ENCODE measurements around the gene ZBP1.

Gene ZBP1

DNA sequence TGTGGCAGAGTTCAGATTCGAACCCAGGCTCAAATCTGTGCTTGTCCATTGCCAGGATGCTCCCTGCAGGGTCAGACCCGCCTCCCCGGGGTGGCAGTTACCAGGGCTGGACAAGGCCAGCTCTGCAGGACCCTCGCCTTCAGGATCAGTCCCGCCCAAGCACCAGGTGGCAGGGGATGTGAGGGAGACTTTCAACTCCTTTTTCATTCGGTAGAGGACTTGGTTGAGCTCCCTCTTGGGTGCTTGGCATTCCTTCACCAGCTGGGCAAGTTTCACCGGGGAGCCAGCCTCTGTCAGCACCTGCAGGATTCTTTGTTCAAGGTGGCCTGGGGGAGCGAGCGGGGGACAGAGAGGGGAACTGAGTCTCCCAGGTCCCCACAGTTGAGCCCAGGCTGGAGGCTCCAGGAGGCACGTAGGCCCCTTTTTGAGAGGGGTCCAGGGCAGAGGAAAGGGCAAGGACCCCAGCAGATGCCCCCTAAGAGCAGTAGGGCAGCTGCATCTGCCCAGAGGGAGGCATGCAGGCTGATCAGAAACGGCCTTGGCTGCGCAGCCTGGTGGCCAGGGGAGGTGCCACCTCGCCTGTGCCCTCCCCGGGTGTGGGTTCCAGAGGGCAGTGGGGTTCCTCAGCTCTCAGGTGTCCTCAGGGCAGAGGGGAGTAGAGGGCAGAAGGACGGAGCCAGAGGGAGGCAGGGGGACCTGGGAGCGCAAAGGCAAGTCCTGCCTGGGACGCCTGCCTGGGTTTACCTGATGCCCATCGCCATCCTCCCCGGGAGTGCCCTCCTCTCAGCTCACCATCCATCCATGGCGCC, 3.9 kb downstream of the ZBP1 start:
- TF ChIP-seq, protein P1, sequence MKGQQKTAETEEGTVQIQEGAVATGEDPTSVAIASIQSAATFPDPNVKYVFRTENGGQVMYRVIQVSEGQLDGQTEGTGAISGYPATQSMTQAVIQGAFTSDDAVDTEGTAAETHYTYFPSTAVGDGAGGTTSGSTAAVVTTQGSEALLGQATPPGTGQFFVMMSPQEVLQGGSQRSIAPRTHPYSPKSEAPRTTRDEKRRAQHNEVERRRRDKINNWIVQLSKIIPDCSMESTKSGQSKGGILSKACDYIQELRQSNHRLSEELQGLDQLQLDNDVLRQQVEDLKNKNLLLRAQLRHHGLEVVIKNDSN (IDR thresholded peaks at IDR 0.05) = no peak
- no peak for TF ChIP-seq RAD21 (IDR thresholded peaks at IDR 0.05; ENCODE audit: low read depth)
- TF ChIP-seq EGR1 (IDR thresholded peaks at IDR 0.05) = no peak
- TF ChIP-seq YY1 (IDR thresholded peaks at IDR 0.05; ENCODE audit: low read depth) = no peak
- TF ChIP-seq, protein P2, sequence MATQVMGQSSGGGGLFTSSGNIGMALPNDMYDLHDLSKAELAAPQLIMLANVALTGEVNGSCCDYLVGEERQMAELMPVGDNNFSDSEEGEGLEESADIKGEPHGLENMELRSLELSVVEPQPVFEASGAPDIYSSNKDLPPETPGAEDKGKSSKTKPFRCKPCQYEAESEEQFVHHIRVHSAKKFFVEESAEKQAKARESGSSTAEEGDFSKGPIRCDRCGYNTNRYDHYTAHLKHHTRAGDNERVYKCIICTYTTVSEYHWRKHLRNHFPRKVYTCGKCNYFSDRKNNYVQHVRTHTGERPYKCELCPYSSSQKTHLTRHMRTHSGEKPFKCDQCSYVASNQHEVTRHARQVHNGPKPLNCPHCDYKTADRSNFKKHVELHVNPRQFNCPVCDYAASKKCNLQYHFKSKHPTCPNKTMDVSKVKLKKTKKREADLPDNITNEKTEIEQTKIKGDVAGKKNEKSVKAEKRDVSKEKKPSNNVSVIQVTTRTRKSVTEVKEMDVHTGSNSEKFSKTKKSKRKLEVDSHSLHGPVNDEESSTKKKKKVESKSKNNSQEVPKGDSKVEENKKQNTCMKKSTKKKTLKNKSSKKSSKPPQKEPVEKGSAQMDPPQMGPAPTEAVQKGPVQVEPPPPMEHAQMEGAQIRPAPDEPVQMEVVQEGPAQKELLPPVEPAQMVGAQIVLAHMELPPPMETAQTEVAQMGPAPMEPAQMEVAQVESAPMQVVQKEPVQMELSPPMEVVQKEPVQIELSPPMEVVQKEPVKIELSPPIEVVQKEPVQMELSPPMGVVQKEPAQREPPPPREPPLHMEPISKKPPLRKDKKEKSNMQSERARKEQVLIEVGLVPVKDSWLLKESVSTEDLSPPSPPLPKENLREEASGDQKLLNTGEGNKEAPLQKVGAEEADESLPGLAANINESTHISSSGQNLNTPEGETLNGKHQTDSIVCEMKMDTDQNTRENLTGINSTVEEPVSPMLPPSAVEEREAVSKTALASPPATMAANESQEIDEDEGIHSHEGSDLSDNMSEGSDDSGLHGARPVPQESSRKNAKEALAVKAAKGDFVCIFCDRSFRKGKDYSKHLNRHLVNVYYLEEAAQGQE (IDR thresholded peaks at IDR 0.05; ENCODE audit: low read depth) = no peak
- TF ChIP-seq NFIC (IDR thresholded peaks at IDR 0.05) = no peak
- no peak for TF ChIP-seq CREB1 (IDR thresholded peaks at IDR 0.05; ENCODE audit: low read depth)
- TF ChIP-seq TCF12 (IDR thresholded peaks at IDR 0.05; ENCODE audit: low read depth) = no peak
- TF ChIP-seq EP300 (IDR thresholded peaks at IDR 0.05; ENCODE audit: borderline replicate concordance) = no peak
- no peak for TF ChIP-seq CEBPB (IDR thresholded peaks at IDR 0.05)
- no peak for TF ChIP-seq ZBTB7A (IDR thresholded peaks at IDR 0.05; ENCODE audit: low read depth)
- TF ChIP-seq, protein P3, sequence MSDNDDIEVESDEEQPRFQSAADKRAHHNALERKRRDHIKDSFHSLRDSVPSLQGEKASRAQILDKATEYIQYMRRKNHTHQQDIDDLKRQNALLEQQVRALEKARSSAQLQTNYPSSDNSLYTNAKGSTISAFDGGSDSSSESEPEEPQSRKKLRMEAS (IDR thresholded peaks at IDR 0.05) = no peak
- TF ChIP-seq FOXM1 (IDR thresholded peaks at IDR 0.05; ENCODE audit: borderline replicate concordance, low read depth) = no peak
- TF ChIP-seq TAF1 (IDR thresholded peaks at IDR 0.05; ENCODE audit: low read depth) = no peak
- no peak for TF ChIP-seq TEAD4 (IDR thresholded peaks at IDR 0.05)

DNA sequence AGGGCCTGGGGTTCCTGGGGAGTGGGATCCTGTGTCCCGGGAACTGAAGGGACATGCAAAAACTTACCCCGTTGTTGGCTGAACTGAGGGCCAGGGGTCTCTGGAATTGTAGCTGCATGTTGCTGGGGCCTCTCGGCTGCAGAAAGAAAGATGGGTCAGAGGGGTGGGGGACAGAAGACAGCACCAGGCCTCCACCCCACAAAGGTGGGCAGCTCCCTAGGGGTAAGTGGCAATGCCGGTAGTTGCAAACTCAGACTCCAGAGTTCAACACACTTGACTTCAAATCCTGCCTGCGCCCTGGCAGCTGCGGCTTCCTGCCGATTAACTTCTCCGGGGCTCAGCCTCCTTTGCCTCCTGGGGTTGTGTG, 4.8 kb downstream of the ZBP1 start:
- TF ChIP-seq TEAD4 (IDR thresholded peaks at IDR 0.05) = no peak
- no peak for TF ChIP-seq FOXM1 (IDR thresholded peaks at IDR 0.05; ENCODE audit: borderline replicate concordance, low read depth)
- no peak for TF ChIP-seq YY1 (IDR thresholded peaks at IDR 0.05; ENCODE audit: low read depth)
- no peak for TF ChIP-seq EGR1 (IDR thresholded peaks at IDR 0.05)
- TF ChIP-seq EP300 (IDR thresholded peaks at IDR 0.05; ENCODE audit: borderline replicate concordance) = no peak
- no peak for TF ChIP-seq RAD21 (IDR thresholded peaks at IDR 0.05; ENCODE audit: low read depth)
- no peak for TF ChIP-seq NFIC (IDR thresholded peaks at IDR 0.05)
- TF ChIP-seq TCF12 (IDR thresholded peaks at IDR 0.05; ENCODE audit: low read depth) = no peak
- no peak for TF ChIP-seq TAF1 (IDR thresholded peaks at IDR 0.05; ENCODE audit: low read depth)
- no peak for TF ChIP-seq ZBTB7A (IDR thresholded peaks at IDR 0.05; ENCODE audit: low read depth)
- no peak for TF ChIP-seq CEBPB (IDR thresholded peaks at IDR 0.05)
- TF ChIP-seq, protein P1 (IDR thresholded peaks at IDR 0.05) = no peak
- TF ChIP-seq, protein P3 (IDR thresholded peaks at IDR 0.05) = no peak

DNA sequence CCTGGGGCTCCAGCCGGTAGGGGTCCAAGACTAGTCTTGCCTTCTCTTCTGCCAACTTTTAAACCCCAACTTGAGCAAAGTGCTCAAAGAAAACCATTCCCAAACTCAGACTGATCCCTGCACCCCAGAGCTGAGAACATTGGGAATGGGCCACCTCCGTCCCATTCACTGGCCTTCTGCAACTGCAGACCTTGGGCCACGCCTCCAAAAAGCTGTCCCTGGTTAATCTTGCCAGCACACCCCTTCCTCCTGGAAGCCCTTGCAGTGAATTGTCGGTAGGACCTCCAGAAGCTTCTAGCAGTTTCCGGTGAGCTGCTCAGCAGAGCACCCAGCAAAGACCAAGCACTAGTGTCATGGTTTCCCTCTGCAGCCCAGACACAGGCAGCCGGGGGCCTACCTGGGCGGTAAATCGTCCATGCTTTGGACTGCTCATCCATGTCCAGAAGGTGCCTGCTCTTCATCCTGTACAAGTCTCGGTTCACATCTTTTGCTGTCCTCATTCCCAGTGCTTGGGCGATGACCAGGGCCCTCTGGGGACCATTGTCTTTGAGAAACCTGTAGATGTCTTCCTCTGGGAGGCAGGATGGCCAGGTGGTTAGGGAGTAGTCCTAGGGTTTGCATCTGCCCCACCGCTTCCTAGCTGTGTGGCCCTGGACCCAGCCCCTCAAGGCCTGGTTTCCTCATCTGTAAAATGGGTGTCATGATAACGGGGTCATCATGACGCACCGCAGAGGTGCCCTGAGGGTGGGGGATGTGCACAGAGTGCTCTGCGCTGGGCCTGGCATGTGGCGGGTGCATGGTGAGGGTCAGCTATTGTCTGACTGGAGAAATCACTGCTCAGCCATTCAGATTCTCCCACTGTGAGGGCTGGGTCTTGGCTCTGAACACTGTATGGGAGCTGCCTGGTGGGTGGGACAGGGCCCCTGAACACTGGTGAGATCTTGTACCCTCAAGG, 5.5 kb downstream of the ZBP1 start:
- TF ChIP-seq CREB1 (IDR thresholded peaks at IDR 0.05; ENCODE audit: low read depth) = no peak
- TF ChIP-seq YY1 (IDR thresholded peaks at IDR 0.05; ENCODE audit: low read depth) = no peak
- TF ChIP-seq NFIC (IDR thresholded peaks at IDR 0.05) = no peak
- no peak for TF ChIP-seq EP300 (IDR thresholded peaks at IDR 0.05; ENCODE audit: borderline replicate concordance)
- no peak for TF ChIP-seq TEAD4 (IDR thresholded peaks at IDR 0.05)
- TF ChIP-seq, protein P3 (IDR thresholded peaks at IDR 0.05) = no peak

DNA sequence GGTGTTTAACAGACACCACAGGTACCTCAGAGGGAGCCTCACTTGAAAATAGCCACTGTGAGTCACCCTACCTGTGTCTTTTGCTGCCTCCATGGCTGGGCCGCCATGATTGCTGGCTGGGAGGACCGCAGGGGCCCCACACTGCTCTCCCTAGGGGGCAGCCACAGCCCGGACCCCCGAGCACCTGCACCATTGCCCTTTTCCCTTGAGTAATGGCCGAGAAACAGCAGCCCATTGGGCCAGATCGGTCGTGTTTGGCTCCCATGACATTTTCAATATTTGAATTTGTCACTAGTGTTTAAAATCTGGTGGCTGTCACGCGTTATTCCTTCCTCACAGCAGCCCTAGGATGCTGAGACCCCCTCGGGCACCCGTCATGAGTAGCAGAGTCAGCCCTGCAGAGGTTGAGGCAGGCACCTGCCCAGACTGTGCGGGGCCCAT, 6.7 kb downstream of the ZBP1 start:
- no peak for TF ChIP-seq EGR1 (IDR thresholded peaks at IDR 0.05)
- TF ChIP-seq TCF12 (IDR thresholded peaks at IDR 0.05; ENCODE audit: low read depth) = no peak

DNA sequence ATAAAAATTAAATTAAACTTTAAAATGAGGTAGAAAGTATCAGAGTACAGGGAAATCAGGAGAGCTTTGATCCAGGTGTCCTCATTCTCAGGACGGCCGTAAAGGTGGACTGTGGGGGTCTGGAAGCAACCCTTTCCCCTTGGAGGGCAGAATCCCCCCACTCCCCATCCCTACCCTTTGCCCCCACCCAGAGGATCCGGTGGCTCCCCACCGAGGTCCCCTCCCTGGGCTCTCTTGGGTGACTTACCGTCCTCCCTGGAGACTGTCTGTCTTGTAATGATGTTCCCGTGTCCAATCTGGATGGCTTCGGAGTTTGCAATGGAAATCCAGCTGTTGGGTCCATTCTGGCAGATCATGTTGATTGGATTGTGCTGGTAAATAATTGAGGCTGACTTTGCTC, 7.3 kb downstream of the ZBP1 start:
- TF ChIP-seq CEBPB (IDR thresholded peaks at IDR 0.05) = no peak
- no peak for TF ChIP-seq YY1 (IDR thresholded peaks at IDR 0.05; ENCODE audit: low read depth)
- TF ChIP-seq, protein P3 (IDR thresholded peaks at IDR 0.05) = no peak
- TF ChIP-seq NFIC (IDR thresholded peaks at IDR 0.05) = no peak
- TF ChIP-seq RAD21 (IDR thresholded peaks at IDR 0.05; ENCODE audit: low read depth) = no peak
- TF ChIP-seq, protein P1 (IDR thresholded peaks at IDR 0.05) = no peak
- TF ChIP-seq CREB1 (IDR thresholded peaks at IDR 0.05; ENCODE audit: low read depth) = no peak
- TF ChIP-seq, protein P2 (IDR thresholded peaks at IDR 0.05; ENCODE audit: low read depth) = no peak
- no peak for TF ChIP-seq TEAD4 (IDR thresholded peaks at IDR 0.05)
- no peak for TF ChIP-seq FOXM1 (IDR thresholded peaks at IDR 0.05; ENCODE audit: borderline replicate concordance, low read depth)
